K562 (cell line): Measurements from ENCODE around the gene VWA3A. TPM values are rescaled to one million over a fixed set of nuclear protein-coding genes. Genes with fewer than 3 reads are reported as not detected.
A peak's percentile ranks its signal among the peaks of the same experiment; 100 is the strongest.

ENCODE experiments used
- AFF1 ChIP-seq, 2 experiments: fragments of 450-650 bp; IDR thresholded peaks; 2 replicates each; pipeline ENCODE4 v1.6.1; 2018; ENCODE audit warnings: mild to moderate bottlenecking in 2 of 2, low read depth in 1 of 2; ENCODE audit not compliant: partially characterized antibody in 2 of 2
- ARID2 ChIP-seq: fragments of 450-650 bp; IDR thresholded peaks from 2 replicates; pipeline ENCODE4 v1.6.1; 2017; ENCODE audit warnings: antibody characterized with exemption, mild to moderate bottlenecking
- BRD4 ChIP-seq: fragments of 200-600 bp; sonication (generic); IDR thresholded peaks from 2 replicates; pipeline ENCODE4 v1.6.1; 2017; ENCODE audit warnings: inconsistent platforms
- CHD4 ChIP-seq: fragments of 200-600 bp; sonication (generic); IDR thresholded peaks from 3 replicates; pipeline ENCODE4 v1.6.1; 2012; ENCODE audit warnings: low read depth, mild to moderate bottlenecking, mixed read lengths, low read length, inconsistent platforms; ENCODE audit not compliant: insufficient read depth, insufficient replicate concordance, poor library complexity, severe bottlenecking
- ELK3 ChIP-seq: fragments of 450-650 bp; formaldehyde crosslinking; IDR thresholded peaks from 2 replicates; pipeline ENCODE4 v1.4.0; 2020; ENCODE audit warnings: mild to moderate bottlenecking
- GABPB2 ChIP-seq: fragments of 250-450 bp; sonication (Bioruptor Pico); conservative IDR thresholded peaks from 2 replicates; pipeline ENCODE4 v1.5.1; 2021; ENCODE audit warnings: mild to moderate bottlenecking
- HNRNPK ChIP-seq: fragments of 200-400 bp; formaldehyde crosslinking; IDR thresholded peaks from one replicate; pipeline ENCODE4 v1.6.1; 2018; ENCODE audit warnings: mild to moderate bottlenecking, low read depth, low read length; ENCODE audit not compliant: poor library complexity, severe bottlenecking
- HOXB6 ChIP-seq: fragments of 250-450 bp; sonication (Bioruptor Pico); IDR thresholded peaks from 2 replicates; pipeline ENCODE4 v1.5.1; 2022; ENCODE audit warnings: mild to moderate bottlenecking, borderline replicate concordance
- ID3 ChIP-seq, 2 experiments: fragments of 250-450 bp in 1 of 2; fragments of 450-650 bp in 1 of 2; sonication (Bioruptor Pico) in 1 of 2; IDR thresholded peaks; 2 replicates each; pipeline versions ENCODE4 v1.6.1 to v1.8.0; 2016 to 2021; ENCODE audit warnings: mild to moderate bottlenecking in 2 of 2, moderate library complexity in 2 of 2, missing compliant biosample characterization in 1 of 2, missing genetic modification characterization in 1 of 2
- SMARCA5 ChIP-seq: fragments of 450-650 bp; IDR thresholded peaks from 2 replicates; pipeline ENCODE4 v1.6.1; 2016
- TAF7 ChIP-seq: fragments of 450-650 bp; IDR thresholded peaks from 2 replicates; pipeline ENCODE4 v1.6.1; 2016; ENCODE audit warnings: missing genetic modification characterization, missing compliant biosample characterization
- ZNF133 ChIP-seq: fragments of 250-450 bp; sonication (Bioruptor Pico); IDR thresholded peaks from 2 replicates; pipeline ENCODE4 v1.4.0; 2020; ENCODE audit warnings: mild to moderate bottlenecking
- ZNF511 ChIP-seq: sonication (generic); formaldehyde crosslinking; IDR thresholded peaks from 2 replicates; pipeline ENCODE4 v1.8.0; 2022; ENCODE audit warnings: mild to moderate bottlenecking, missing genetic modification reagents
- ZNF592 ChIP-seq: fragments of 450-650 bp; IDR thresholded peaks from 2 replicates; pipeline ENCODE4 v1.6.1; 2017; ENCODE audit warnings: antibody characterized with exemption, mild to moderate bottlenecking
- ZNF717 ChIP-seq: fragments of 250-450 bp; sonication (Bioruptor Pico); IDR thresholded peaks from 2 replicates; pipeline ENCODE4 v1.5.0; 2021
- polyA plus RNA-seq, 8 experiments: library from polyadenylated mRNA; depleted of rRNA in 4 of 8; stranded (reverse) in 5 of 8; unstranded in 3 of 8; fragments of >200 nt; fragmentation: Nextera tagmentation in 2 of 8; fragmentation: Illumina TruSeq in 1 of 8; extraction: Ambion mirVana in 2 of 8; extraction: Trizol in 1 of 8; gene quantifications; 2 replicates each; pipeline versions ENCODE4 v1.2.1 to v1.2.3, GENCODE V29; 2011 to 2014; ENCODE audit warnings: inconsistent platforms in 1 of 8, missing spikeins in 1 of 8
- total RNA-seq, 7 experiments: library from RNA; depleted of rRNA in 6 of 7; stranded (reverse); fragments of >200 nt in 6 of 7; fragmentation: Illumina TruSeq in 2 of 7; extraction: Trizol in 2 of 7; gene quantifications; 2 replicates each; pipeline versions ENCODE4 v1.2.1 to v1.2.3, GENCODE V29; 2011 to 2021; ENCODE audit warnings: low replicate concordance in 1 of 7

Gene VWA3A
- total and polyA plus RNA-seq, 9 of the 15 experiments (the other 6 are each of a cell fraction or from before 2014, with no cell fraction given), result not detected

GRCh38 chr16:22195695-22196558 lies 103.6 kb downstream of the VWA3A start (continued):
- peak; percentile 71 for TF ChIP-seq SMARCA5
- peak; percentile 95 for TF ChIP-seq ZNF592
- TF ChIP-seq ZNF511 (CRISPR knock-in tag), result peak; percentile 20; the same call in 1 of the 2 replicates
- TF ChIP-seq CHD4, result peak; percentile 92
- TF ChIP-seq ZNF717 (CRISPR knock-in tag), result no peak
- no peak for TF ChIP-seq TAF7 (tag)
- no peak for TF ChIP-seq ARID2
- no peak for TF ChIP-seq ID3 (CRISPR knock-in tag; IDR thresholded peaks at IDR 0.05)
- TF ChIP-seq ID3 (tag; IDR thresholded peaks at IDR 0.05), result no peak
- TF ChIP-seq AFF1 (IDR thresholded peaks at IDR 0.05; ENCODE audit: low read depth in 1 of 2, partially characterized antibody in 2 of 2), result peak in 1 of 2 experiments; percentile 57
- no peak for TF ChIP-seq ELK3 (CRISPR knock-in tag)
- TF ChIP-seq GABPB2 (CRISPR knock-in tag), result no peak
- TF ChIP-seq BRD4, result peak; percentile 100
- TF ChIP-seq HNRNPK, result no peak
- TF ChIP-seq HOXB6, result no peak
- TF ChIP-seq ZNF133 (CRISPR knock-in tag), result no peak
